ENCODE data around the gene CSNK1G2.
"Not testable (repeated sequence)": the region's sequence is repeated elsewhere in the genome, so short reads cannot be mapped to it uniquely, and the experiment has no call there.

CSNK1G2 gene

DNA sequence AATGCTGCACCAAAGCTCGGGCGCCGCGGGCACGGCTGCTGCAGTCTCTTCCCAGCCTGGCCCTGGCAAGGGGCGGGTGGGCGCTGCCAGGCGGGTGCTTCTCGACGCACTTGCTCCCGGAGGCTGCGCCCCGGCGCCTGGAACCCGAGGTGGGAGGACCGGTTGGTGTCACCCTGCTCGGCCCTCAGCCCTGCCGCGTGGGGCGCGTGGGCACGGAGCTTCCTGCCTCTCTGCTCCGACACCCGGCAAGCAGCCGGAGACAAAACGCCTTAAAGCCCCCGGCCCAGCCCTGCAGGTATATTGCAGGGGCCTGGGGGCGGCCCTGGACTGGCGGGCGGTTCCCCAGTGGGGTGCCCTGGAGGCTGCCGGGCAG lies 39.8 kb downstream of the CSNK1G2 start:
- Histone ChIP-seq H3K4me3 (ENCODE audit: low read length) (no peak overlapping the region), H3K27me3 (ENCODE audit: control insufficient read depth, insufficient read depth, low read length) (no peaks in the 10 kb centered on the region), H3K4me1 (ENCODE audit: control insufficient read depth, insufficient read depth, low read length) (no peaks in the 10 kb centered on the region), H3K27ac (ENCODE audit: low read depth, low read length) (no peak overlapping the region), H3K9ac (ENCODE audit: low read length) (no peak overlapping the region), H3K36me3 (ENCODE audit: control insufficient read depth, insufficient read depth, low read length) (peaks cover 15% of the 10 kb centered on the region)

DNA sequence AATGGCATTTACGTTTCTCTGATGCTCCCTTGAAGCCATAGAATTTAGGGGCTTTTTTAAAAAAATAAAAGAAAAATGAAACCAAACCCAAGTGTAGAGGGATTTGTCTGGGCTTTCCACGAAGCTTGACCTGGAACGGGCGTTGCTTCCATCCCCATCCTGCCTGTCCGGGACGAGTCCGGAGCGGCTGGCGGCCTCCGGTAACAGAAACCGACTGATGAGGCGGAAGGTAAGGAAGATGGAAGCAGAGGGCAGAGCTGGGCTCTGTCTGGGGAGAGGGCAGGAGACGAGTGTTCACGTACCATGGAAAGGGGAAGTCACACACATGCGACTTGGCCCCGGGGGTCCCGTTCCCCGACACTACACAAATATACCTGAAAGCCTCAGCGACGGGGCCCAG lies 40.3 kb downstream of the CSNK1G2 start:
- peaks cover 19% of the 10 kb centered on the region for H3K36me3 ChIP-seq (ENCODE audit: control insufficient read depth, insufficient read depth, low read length)

DNA sequence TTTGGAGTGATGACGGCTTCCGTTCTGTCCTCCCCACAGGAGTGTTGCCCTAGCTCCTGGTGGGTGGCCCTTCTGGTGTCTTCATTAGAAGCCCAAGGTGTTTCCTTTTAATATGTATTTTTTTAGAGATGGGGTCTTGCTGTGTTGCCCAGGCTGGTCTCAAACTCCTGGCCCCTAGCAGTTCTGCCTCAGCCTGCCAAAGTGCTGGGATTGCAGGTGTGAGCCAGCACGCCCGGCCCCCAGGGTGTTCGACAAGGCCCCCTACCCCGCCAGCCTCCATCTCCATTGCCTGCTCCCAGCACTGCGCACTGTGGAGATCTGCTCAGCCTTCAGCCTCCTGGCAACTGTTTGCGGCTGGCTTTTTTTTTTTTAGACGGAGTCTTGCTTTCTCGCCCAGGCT lies 43.4 kb downstream of the CSNK1G2 start:
- Histone ChIP-seq H3K4me1 (ENCODE audit: control insufficient read depth, insufficient read depth, low read length) (no peaks in the 10 kb centered on the region), H3K27me3 (ENCODE audit: control insufficient read depth, insufficient read depth, low read length) (no peaks in the 10 kb centered on the region), H3K4me3 (ENCODE audit: low read length) (no peak overlapping the region), H3K36me3 (ENCODE audit: control insufficient read depth, insufficient read depth, low read length) (peaks cover 31% of the 10 kb centered on the region), H3K27ac (ENCODE audit: low read depth, low read length) (no peak overlapping the region), H3K9ac (ENCODE audit: low read length) (no peak overlapping the region)

More for the DNA sequence above, 40.3 kb downstream of the CSNK1G2 start:
- Histone ChIP-seq H3K4me3 (ENCODE audit: low read length) (no peak overlapping the region), H3K27me3 (ENCODE audit: control insufficient read depth, insufficient read depth, low read length) (no peaks in the 10 kb centered on the region), H3K4me1 (ENCODE audit: control insufficient read depth, insufficient read depth, low read length) (no peaks in the 10 kb centered on the region), H3K9ac (ENCODE audit: low read length) (no peak overlapping the region), H3K27ac (ENCODE audit: low read depth, low read length) (no peak overlapping the region)

DNA sequence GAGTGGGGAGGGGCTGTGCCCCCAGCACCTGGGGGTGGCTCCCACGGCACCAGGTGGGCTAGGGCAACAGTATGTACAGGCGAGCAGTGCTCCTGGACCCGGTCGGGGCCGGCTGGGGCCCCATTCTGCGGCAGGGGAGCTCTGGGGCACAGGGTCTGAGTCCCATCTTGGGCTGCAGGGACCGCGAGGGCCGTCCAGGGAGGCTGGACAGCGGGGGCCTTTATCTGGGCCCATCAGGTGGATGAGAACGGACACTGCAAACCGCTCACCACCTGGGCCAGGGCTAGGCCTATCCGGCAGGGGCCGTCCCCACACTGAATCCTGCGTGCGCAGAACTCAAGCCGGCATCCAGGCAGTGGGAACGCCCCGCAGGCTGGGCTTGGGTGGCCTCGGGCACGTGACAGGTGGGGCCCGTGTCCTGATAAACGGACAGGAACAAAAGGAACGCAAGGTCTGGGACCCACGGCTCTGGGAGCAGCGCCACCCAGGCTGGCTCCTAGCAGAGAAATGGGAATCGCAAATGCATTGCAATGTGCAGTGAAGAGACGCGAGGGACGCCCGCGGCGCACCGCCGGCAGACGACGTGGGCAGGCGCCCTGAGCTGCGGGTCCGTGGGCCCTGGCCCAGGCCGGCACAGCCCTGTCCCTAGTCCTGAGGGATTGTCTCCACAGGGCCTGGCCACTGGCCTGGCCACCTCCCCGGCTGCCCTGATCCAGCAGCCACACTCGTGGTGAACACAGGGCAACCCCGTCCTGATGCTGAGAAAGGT lies 44.8 kb downstream of the CSNK1G2 start:
- no peaks in the 10 kb centered on the region for H3K4me1 ChIP-seq (ENCODE audit: control insufficient read depth, insufficient read depth, low read length)
- no peaks in the 10 kb centered on the region for H3K27me3 ChIP-seq (ENCODE audit: control insufficient read depth, insufficient read depth, low read length)
- no peak overlapping the region for H3K27ac ChIP-seq (ENCODE audit: low read depth, low read length)
- H3K4me3 ChIP-seq (ENCODE audit: low read length): no peak overlapping the region
- H3K9ac ChIP-seq (ENCODE audit: low read length): no peak overlapping the region
- H3K36me3 ChIP-seq (ENCODE audit: control insufficient read depth, insufficient read depth, low read length): peaks cover 40% of the 10 kb centered on the region

DNA sequence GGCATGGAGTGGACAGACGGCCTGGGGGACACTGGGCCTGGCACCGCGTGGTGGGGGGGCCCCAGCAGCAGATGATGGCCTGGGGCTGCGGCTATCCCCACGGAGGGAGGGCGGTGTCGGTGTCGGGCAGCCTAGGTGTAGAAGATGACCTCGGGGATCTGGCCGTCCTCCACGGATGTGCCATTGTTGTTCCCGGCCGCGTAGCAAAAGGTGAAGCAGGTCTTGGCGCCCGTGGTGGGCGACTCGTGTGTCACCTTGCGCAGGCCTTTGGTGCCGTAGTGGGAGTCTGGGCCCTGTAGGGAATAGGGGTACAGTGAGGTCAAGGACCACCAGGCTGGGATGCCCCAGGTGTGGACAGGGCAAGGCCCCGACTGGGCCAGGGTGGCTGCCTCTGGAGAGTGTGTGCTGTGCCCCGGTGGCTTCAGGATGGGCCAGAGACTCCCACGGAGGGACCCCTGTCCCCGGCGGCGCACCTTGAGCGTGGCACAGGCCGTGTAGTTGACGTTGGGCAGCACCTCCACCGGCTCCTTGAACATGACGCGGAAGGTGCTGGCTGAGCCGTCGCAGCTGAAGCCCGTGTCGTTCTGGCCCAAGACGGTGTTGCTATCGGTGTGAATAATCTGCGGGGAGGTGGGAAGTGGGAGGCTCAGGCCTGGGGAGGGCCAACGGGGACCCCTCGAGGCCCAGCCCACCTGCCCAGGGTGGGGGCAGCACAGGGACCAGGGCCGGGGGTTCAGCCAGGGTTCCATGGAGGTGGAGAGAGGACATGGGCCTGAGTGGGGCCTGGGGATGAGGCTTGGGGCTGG lies 45.6 kb downstream of the CSNK1G2 start:
- Histone ChIP-seq H3K9ac (ENCODE audit: low read length) (no peak overlapping the region), H3K27me3 (ENCODE audit: control insufficient read depth, insufficient read depth, low read length) (no peaks in the 10 kb centered on the region), H3K36me3 (ENCODE audit: control insufficient read depth, insufficient read depth, low read length) (peaks cover 39% of the 10 kb centered on the region), H3K27ac (ENCODE audit: low read depth, low read length) (no peak overlapping the region), H3K4me1 (ENCODE audit: control insufficient read depth, insufficient read depth, low read length) (no peaks in the 10 kb centered on the region), H3K4me3 (ENCODE audit: low read length) (no peak overlapping the region)

DNA sequence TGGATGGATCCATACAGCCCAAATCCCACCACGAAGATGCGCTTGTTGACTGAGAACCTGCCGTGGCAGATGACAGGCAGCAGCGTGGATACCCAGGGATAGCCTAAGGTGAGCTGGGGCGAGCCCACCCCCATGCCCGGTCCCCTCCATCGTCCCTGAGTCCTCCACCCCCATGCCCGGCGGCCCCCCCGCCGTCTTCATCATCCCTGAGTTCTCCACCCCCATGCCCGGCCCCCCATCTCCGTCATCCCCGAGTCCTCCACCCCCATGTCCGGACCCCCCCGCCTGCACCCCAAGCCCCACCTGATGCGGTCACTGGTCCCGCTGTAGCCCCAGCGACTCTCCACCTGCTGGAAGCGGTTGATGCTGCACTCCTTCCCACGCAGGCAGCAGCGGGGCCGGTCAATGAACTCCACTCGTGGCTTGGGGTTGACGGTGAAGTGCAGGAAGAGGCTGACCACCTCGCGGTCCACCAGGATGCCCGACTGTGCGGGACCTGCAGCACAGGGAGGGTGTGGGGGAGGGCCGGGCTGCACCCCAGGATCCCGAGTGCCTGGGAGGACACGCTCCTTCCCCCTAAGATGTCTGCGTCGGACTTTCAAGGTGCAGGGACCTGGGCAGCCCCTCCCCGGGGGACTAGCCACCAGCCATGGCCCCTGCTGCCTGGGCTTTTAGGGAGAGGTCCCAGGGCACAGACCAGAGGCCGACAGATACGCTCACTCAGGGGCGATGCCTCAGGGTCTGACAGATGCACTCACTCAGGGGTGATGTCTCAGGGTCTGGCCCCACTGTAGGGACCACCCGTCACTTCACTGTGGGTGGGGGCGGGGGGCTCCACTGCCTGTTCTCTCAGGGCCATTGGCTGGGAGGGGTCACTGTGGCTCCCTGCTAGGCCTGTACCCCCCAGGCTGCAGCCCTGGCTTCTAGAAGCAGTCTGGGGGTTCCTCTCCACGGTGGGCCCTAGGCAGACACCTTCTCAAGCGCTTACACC lies 46.5 kb downstream of the CSNK1G2 start:
- no peaks in the 10 kb centered on the region for H3K4me1 ChIP-seq (ENCODE audit: control insufficient read depth, insufficient read depth, low read length)
- H3K27me3 ChIP-seq (ENCODE audit: control insufficient read depth, insufficient read depth, low read length): no peaks in the 10 kb centered on the region
- H3K36me3 ChIP-seq (ENCODE audit: control insufficient read depth, insufficient read depth, low read length): peaks cover 36% of the 10 kb centered on the region
- no peak overlapping the region for H3K9ac ChIP-seq (ENCODE audit: low read length)
- H3K27ac ChIP-seq (ENCODE audit: low read depth, low read length): no peak overlapping the region
- H3K4me3 ChIP-seq (ENCODE audit: low read length): no peak overlapping the region

DNA sequence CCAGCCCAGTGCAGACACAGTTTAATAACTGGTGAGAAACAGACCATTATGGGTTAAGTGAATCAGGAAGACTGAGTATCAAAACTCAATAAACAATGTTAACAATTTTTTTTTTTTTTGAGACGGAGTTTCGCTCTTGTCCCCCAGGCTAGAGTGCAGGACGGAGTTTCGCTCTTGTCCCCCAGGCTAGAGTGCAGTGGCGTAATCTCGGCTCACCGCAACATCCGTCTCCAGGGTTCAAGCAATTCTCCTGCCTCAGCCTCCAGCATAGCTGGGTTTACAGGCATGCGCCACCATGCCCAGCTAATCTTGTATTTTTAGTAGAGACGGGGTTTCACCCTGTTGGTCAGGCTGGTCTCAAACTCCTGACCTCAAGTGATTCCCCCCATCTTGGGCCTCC lies 47.5 kb downstream of the CSNK1G2 start:
- H3K4me1 ChIP-seq (ENCODE audit: control insufficient read depth, insufficient read depth, low read length); H3K27me3 ChIP-seq (ENCODE audit: control insufficient read depth, insufficient read depth, low read length); H3K9ac ChIP-seq (ENCODE audit: low read length); H3K4me3 ChIP-seq (ENCODE audit: low read length); H3K27ac ChIP-seq (ENCODE audit: low read depth, low read length): not testable (repeated sequence)
- H3K36me3 ChIP-seq (ENCODE audit: control insufficient read depth, insufficient read depth, low read length): peaks cover 42% of the 10 kb centered on the region

DNA sequence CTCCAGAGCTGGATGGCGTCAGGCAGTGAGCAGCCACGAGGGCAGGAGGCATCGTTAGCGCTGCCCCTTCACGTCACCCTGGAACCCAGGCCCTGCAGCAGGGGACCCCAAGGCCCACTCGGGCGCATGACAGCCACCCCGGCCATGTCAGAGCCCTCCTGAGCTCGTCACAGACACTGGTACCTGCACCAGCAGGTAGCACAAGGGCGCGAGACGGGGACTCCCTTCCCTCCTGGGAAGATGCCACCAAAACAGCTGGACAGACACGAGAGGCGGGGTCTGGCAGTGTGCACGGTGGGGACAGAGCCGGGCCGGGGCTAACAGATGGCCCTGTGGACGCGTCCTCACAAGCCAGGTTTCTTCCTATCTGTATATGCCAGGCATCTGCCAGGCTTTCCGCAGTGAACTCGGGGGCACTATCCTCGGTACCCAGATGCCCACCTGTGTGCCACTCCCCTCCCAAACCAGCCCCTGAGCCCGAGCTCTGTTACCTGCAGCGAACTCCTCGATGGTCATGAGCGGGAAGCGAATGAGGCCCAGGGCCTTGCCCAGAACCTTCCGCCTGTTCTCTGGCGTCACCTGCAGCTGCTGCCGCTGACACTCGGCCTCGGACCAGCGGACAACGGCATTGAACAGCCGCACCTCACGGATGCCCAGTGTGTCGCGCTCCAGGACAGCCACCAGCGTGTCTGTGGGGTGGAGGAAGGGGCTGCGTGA lies 48.7 kb downstream of the CSNK1G2 start:
- Histone ChIP-seq H3K36me3 (ENCODE audit: control insufficient read depth, insufficient read depth, low read length) (peaks cover 42% of the 10 kb centered on the region), H3K27me3 (ENCODE audit: control insufficient read depth, insufficient read depth, low read length) (no peaks in the 10 kb centered on the region), H3K27ac (ENCODE audit: low read depth, low read length) (no peak overlapping the region), H3K4me1 (ENCODE audit: control insufficient read depth, insufficient read depth, low read length) (no peaks in the 10 kb centered on the region), H3K4me3 (ENCODE audit: low read length) (no peak overlapping the region), H3K9ac (ENCODE audit: low read length) (no peak overlapping the region)

DNA sequence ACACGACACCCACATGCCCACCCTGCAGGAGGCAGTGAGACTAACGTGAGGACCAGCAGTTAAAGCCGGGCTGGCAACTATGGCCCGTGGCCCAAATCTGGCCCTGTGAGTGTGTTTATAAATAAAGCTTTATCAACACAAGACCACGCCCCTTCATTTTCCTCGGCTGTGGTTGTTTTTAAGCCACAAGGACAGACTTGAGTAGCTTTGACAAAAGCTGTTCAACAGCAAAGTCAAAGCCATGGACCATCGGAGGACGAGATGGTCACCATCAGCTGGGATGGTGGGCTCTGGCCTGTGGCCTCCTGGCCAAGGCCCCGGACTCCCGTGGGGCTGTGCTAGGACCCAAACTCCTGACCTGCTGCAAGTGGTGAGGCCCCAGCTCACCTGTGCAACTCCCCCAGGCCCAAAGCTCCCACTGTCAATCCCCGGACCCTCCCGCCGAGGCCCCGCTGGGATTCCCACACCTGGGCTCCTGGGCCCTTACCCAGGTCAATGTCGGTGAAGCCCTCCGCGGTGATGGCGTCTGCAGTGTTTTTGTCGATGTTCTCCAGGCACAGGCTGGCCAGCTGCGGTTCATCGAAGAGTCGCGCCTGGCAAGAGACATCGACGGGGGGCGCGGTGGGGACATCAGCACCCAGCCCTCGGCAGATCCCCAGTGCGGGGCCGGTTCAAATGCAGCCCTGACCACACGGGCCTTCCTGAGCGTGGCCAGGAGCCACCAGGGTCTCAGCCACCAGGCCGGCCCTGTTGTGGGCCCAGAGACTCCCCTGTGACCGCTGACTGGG lies 49.5 kb downstream of the CSNK1G2 start:
- Histone ChIP-seq H3K27ac (ENCODE audit: low read depth, low read length) (no peak overlapping the region), H3K4me1 (ENCODE audit: control insufficient read depth, insufficient read depth, low read length) (no peaks in the 10 kb centered on the region), H3K36me3 (ENCODE audit: control insufficient read depth, insufficient read depth, low read length) (peaks cover 39% of the 10 kb centered on the region), H3K4me3 (ENCODE audit: low read length) (no peak overlapping the region), H3K9ac (ENCODE audit: low read length) (no peak overlapping the region), H3K27me3 (ENCODE audit: control insufficient read depth, insufficient read depth, low read length) (no peaks in the 10 kb centered on the region)

DNA sequence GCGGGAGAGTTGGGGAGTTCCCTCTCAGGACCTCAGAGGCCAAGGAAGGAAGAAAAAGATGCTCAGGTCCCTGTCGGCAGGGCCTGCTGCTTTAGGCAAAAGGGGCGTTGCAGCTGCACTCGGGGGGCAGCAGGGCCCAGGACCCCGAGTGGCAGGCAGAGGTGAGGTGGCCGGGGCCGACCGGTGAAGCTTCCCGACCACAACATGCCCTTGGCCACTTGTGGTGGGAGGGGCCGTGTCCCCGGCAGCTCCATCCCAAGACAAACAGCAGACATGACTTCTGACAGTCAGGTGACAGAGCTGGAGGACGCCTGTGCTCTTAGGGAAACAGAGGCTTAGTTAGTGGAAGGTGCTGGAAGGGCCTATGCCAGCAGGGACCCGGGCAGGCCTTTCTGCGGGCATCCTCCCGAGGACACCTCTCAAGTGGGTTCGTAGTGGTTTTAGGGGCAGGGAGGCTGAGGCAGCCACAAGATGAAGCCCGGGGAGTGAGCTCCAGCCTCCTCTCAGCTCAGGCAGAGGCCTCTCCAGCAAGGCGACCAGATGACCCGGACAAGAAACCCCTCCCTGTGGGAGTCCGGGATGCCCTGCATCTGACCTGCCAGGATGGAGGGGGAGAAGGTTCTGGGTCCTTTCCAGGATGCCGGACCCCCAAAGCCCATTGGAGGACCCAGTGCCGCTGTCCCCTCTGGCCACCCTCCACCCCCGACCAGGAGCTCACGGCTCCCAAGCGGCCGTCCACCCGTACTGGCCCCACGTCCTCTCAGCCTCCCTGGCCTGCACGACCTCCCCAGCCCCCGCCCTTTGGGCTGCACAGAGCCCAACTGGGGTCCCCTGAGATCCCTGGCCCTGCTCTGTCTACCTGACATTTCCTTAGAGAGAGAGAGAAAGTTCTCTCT lies 50.3 kb downstream of the CSNK1G2 start:
- Histone ChIP-seq H3K27me3 (ENCODE audit: control insufficient read depth, insufficient read depth, low read length) (no peaks in the 10 kb centered on the region), H3K36me3 (ENCODE audit: control insufficient read depth, insufficient read depth, low read length) (peaks cover 32% of the 10 kb centered on the region), H3K27ac (ENCODE audit: low read depth, low read length) (no peak overlapping the region), H3K4me3 (ENCODE audit: low read length) (no peak overlapping the region), H3K9ac (ENCODE audit: low read length) (no peak overlapping the region), H3K4me1 (ENCODE audit: control insufficient read depth, insufficient read depth, low read length) (no peaks in the 10 kb centered on the region)

Measured in rectal smooth muscle tissue (tissue), 1 donor.